RKO (cell line): ENCODE measurements around the gene RBMXL3.
"Not testable (repeated sequence)": the region's sequence is repeated elsewhere in the genome, so short reads cannot be mapped to it uniquely, and the experiment has no call there.

Experiments
- DNase-seq: peaks from one replicate; pipeline ENCODE4 v3.0.0-alpha.2; 2016; ENCODE audit warnings: low spot score

RBMXL3 gene

DNA sequence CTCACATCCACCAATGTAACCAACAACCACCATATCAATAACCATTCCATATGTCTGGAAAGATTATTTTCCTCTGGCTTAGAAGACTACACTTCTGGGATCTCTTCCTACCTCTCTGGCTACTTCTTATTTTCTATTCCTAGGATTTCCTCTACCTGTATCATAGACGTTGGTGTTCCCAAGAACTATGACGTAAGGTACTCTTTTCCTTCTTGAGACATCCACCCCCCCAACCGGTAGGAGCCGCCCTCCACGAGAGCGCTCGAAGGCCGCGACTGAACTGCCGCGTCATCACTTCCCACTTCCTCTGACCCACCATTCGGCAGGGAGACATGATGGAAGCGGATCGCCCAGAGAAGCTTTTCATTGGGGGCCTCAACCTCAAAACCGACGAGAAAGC is at the start of gene RBMXL3:
RBMXL3 (plus strand) TSS at position 301 of the 400 bp plus-strand sequence; CDS start at position 333, 32 bp downstream.
- no peak for DNase-seq

DNA sequence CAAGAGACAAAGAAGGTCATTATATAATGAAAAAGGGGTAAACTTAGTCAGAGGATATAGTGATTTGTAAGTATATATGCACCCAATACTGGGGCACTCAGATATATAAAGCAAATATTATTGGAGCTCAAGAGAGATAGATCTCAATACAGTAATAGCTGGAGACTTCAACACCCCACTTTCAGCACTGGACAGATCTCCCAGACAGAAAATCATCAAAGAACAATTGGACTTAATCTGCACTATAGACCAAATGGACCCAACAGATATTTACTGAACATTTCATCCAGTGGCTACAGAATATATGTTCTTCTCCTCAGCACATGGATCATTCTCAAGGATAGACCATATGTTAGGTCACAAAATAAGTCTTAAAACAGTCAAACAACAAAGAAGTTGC is 47.2 kb upstream of the RBMXL3 start:
- DNase-seq = no peak

DNA sequence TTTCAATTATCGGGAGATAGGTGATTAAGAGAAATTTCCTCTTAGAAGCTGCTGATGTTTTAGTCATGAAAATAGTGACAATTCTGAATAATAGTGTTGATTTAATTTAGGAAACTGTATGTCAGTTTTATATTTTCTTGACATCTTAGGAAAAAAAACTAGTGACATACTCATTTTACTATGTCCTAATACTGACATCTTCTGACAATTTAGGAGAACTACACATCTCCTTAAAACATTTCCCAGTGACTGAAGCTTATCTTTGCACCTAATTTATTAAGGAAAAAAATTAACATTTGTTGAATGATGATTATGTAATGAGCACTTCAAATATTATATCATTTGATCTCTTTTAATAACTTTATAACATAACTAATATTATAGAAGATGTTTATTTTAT is 42.0 kb upstream of the RBMXL3 start:
- peak; percentile 61 for DNase-seq

DNA sequence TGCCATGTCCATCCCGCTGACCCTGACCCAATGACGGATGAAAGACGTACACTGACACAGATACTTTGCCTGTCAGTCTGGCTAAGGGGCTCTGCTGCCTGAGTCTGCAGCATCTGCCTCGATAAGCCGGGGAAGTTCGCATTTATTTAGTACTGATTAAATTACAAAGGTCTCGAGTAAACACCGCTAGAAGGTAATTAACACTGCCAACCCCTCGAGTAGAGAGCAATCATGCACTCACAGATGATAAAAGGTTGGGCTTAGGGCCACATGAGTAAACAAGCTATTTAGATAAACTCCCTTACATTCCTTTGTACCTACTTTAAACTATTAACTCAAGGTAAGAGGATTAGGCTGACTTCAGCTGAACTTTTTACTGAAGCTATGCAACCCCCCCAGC is 16.0 kb upstream of the RBMXL3 start:
- no peak for DNase-seq

DNA sequence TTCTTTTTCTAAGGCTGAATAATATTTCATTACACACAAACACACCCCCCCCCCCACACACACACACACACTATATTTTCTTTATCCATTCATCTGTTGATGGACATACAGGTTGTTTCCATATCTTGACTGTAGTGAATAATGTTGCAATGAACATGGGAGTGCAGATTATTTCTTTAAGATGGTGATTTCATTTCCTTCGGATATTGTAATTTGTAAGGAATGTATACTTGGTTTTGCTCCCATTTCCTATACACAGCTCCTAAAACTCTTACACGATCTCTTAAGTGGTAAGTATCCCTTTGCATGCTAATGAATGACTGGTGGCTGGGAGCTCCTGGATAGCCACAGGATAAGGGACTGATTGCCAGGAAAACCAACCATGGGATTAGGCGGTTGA is 14.7 kb upstream of the RBMXL3 start:
- DNase-seq = no peak

DNA sequence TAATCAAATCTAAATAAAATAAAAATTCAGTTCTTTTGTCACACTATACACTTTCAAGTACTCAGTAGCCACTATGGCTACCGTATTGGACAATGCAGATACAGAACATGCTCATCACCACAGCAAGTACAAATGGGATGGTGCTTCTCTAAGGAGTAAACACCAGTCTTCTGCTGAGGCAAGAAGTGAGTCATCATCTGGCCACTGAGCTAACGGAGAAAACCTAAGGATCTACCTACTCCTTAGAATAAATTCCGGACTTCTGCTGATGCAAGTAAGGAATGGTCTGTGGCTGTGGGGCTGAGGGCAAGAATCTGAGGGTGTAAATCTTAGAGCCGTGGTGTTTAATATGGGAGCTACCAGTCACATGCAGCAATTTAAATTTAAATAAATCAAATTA is 11.3 kb upstream of the RBMXL3 start:
- peak; percentile 2 for DNase-seq

DNA sequence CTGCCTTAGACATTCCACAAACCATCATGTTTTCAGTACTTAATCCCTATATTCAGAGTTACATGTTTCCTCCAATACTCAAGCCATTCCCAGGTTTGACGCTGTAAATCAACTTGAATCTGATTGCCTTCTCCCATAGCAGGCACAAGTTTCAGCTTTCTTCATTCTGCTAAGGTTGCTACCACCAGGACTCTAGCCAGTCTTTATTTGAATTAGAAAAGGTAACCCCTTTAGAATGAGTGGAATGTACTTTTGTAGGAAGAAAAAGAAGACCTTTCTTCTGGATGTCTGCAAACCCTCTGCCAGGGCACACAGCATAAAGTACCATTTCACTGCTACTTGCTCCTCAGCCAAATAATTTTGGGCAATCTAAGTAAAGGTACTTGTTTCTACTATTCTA is 10.7 kb upstream of the RBMXL3 start:
- no peak for DNase-seq

DNA sequence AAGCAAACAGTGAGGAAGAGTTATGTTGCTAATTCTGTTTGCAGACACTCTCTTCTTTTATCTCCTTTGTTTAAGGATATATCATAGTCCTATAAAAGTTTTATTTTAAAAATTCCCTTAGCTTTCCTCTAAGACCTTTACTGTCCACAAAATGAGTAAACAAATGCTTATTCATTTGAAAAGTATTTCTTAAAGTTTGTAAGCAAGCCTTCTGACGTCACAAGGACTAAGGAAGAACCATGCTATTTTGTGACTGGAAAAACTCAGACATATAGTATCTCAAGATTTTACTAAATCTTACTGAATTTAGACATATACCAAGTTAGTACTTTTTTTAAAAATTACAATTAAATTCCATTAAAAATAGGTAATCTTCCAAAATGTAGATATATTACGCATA is 5.2 kb upstream of the RBMXL3 start:
- DNase-seq = no peak

DNA sequence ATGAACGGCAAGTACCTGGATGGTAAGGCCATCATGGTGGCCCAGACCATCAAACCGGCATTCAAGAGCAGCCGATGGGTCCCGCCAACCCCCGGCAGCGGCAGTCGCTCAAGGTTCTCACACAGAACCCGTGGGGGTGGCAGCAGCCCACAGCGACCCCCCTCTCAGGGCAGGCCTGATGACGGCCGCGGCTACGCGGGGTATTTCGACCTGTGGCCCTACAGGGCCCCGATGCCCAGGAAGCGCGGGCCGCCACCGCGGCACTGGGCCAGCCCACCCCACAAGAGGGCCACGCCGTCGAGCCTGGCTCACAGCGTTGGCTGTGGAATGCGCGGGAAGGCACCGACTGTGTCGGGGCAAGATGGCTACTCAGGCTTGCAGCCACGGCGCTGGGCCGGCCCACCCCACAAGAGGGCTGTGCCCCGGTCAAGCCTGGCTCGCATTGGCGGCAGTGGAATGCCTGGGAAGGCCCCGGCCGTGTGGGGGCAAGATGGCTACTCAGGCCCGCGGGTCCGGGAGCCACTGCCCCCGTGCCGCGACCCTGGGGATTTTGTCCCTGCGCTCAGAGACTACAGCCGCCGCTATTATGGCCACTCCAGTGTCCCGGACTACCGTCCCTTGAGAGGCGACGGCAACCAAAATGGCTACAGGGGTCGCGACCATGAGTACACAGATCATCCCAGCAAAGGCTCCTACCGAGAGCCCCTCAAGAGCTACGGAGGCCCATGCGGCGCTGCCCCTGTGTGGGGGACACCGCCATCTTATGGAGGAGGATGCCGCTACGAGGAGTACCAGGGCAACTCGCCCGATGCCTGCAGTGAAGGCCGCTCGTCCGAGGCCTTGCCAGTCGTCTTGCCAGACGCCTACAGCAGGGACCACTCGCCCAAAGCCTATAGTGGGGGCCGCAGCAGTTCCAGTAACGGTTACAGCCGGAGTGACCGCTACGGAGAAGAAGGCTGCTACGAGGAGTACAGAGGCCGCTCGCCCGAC is 731 bp downstream of the RBMXL3 start:
- no peak for DNase-seq

DNA sequence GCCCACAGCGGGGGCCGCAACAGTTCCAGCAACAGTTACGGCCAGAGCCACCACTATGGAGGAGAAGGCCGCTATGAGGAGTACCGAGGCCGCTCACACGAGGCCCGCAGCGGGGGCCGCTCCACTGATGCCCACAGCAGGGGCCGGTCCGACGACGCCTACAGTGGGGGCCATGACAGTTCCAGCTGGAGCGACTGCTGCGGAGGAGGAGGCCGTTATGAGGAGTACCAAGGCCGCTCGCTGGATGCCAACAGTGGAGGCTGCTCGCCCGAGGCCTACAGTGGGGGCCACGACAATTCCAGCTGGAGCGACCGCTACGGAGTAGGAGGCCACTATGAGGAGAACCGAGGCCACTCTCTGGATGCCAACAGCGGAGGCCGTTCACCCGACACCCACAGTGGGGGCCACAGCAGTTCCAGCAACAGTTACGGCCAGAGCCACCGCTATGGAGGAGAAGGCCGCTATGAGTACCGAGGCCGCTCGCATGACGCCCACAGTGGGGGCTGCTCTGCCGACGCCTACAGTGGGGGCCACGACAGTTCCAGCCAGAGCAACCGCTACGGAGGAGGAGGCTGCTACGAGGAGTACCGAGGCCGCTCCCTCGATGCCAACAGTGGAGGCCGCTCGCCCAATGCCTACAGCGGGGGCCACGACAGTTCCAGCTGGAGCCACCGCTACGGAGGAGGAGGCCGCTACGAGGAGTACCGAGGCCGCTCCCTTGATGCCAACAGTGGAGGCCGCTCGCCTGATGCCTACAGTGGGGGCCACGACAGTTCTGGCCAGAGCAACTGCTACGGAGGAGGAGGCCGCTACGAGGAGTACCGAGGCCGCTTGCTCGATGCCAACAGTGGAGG is 1.7 kb downstream of the RBMXL3 start:
- no peak for DNase-seq

DNA sequence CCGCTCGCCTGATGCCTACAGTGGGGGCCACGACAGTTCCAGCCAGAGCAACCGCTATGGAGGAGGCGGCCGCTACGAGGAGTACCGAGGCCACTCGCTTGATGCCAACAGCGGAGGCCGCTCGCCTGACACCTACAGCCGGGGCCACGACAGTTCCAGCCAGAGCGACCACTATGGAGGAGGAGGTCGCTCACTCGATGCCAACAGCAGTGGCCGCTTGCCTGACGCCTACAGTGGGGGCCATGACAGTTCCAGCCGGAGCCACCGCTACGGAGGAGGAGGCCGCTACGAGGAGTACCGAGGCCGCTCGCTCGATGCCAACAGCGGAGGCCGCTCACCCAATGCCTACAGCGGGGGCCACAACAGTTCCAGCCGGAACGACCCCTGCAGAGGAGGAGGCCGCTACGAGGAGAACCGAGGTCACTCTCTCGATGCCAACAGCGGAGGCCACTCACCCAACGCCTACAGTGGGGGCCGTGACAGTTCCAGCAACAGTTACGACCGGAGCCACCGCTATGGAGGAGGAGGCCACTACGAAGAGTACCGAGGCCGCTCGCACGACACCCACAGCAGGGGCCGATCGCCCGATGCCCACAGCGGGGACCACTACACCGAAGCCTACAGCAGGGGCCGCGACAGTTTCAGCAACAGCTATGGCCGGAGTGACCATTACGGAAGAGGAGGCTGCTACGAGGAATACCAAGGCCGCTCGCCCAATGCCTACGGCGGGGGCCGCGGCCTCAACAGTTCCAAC is 2.5 kb downstream of the RBMXL3 start:
- DNase-seq = no peak

DNA sequence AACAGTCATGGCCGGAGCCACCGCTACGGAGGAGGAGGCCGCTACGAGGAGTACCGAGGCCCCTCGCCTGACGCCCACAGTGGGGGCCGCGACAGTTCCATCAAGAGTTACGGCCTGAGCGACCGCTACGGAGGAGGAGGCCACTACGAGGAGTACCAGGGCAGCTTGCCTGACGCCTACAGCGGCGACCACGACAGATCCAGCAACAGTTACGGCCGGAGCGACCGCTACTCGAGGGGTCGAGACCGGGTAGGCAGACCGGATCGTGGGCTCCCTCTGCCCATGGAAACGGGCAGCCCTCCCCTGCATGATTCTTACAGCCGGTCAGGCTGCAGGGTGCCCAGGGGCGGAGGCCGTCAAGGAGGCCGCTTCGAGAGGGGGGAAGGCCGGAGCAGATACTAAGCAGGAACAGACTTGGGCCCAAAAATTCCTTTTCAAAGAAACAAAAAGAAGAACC is 3.1 kb downstream of the RBMXL3 start:
- DNase-seq = no peak

DNA sequence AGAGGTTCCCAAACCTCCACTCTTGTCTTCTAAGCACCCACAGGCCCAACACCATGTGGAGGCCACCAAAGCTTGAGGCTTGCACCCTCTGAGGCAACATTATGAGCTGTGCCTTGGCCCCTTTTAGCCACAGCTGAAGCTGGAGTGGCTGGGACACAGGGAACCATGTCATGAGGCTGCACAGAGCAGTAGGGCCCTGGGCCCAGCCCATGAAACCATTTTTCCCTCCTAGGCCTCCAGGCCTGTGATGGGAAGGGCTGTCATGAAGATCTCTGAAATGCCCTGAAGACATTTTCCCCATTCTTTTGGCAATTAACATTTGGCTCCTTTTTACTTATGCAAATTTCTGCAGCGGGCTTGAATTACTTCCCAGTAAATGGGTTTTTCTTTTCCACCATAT is 14.8 kb downstream of the RBMXL3 start:
- no peak for DNase-seq

DNA sequence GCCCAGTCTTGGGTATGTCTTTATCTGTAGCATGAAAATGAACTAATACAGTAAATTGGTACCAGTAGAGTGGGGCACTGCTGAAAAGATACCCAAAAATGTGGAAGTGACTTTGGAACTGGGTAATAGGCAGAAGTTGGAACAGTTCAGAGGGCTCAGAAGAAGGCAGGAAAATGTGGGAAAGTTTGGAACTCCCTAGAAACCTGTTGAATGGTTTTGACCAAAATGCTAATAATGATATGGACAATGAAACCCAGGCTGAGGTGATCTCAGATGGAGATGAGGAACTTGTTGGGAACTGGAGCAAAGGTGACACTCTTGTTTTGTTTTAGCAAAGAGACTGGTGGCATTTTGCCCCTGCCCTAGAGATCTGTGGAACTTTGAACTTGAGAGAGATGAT is 20.3 kb downstream of the RBMXL3 start:
- not testable (repeated sequence) for DNase-seq

DNA sequence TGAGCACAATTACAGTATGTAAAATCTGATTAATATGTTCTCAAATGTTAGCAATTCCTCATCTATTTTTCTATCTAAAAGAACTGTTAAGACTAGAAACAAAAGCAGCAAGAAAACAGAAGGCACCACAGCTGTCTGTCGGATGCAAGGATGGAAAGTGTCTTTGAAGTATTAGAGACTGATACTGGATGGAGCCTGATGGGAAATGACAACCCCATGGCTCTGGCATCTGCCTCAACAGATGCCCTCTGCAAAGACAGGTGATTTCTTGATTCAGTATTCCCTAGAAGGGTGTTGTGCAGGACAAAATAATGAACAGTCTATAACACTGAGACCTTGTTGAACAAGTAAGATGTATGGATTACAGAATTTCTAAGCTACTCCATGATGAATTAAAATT is 24.9 kb downstream of the RBMXL3 start:
- DNase-seq = no peak

DNA sequence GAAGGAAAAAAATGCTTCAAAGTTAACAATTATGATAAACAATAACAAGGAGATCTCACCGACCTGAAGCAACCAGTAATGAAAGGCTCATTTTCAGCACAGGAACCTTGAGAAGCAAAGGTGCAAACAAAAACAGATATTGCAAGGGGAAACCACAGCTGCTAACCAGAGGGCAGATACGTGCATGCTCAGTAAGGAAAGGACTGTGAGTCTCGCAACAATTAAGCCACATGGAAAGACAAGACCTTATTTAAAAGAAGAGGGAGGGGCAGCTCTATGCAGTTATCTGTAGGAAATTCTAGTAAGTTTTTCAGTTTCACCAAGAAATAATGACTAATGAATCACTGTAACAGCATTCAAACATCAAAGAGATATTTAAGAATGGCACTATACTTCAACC is 25.4 kb downstream of the RBMXL3 start:
- DNase-seq = no peak

DNA sequence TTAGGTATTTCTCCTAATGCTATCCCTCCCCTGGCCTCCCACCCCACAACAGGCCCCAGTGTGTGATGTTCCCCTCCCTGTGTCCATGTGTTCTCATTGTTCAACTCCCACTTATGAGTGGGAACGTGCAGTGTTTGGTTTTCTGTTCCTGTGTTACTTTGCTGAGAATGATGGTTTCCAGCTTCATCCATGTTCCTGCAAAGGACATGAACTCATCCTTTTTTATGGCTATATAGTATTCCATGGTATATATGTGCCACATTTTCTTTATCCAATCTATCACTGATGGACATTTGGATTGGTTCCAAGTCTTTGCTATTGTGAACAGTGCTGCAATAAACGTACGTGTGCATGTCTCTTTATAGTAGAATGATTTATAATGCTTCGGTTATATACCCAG is 28.1 kb downstream of the RBMXL3 start:
- DNase-seq = not testable (repeated sequence)

DNA sequence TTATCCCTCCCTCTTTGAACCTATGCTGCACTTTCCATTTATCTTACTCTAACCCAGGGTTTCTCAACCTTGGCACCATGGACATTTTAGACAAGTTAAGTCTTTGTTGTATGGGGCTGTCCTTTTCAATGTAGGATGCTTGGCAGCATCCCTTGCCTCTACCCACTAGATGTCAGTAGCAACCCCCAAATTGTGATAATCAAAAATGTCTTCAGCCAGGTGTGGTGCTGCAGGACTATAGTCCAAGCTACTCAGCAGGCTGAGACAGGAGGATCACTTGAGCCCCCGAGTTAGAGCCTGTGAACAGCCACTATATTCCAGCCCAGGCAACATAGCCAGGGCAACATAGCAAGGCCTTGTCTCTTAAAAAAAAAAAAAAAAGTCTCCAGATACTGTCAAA is 37.7 kb downstream of the RBMXL3 start:
- peak; percentile 56 for DNase-seq

DNA sequence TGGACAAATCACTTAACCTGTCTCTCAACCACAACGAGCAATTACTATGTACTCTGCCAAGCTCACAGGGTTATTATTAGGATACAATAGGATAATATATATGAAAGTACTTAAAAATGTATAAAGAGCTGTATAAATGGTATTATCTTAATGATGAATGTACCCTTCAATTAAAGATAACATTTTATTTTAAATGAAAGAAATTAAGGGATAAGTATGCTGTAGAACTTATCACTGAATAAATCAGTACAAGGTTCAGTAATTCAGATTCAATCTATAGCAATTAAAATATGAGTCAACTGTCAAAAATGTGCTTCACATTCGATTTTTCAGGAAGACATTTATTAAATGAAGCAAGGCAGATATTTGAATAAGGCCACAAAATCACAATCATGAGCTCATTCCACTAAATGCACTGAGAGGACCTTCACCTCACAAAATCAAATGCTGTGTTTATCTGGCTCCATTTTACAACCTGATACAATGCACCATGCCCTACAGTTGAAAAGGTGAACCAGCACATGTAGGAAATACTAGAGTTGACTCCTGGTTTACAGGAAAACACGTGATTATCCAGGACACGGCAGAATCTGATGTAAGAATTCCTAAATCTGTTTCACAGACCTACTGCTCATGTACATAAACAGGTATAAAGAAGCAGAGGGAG is 40.3 kb downstream of the RBMXL3 start:
- no peak for DNase-seq

DNA sequence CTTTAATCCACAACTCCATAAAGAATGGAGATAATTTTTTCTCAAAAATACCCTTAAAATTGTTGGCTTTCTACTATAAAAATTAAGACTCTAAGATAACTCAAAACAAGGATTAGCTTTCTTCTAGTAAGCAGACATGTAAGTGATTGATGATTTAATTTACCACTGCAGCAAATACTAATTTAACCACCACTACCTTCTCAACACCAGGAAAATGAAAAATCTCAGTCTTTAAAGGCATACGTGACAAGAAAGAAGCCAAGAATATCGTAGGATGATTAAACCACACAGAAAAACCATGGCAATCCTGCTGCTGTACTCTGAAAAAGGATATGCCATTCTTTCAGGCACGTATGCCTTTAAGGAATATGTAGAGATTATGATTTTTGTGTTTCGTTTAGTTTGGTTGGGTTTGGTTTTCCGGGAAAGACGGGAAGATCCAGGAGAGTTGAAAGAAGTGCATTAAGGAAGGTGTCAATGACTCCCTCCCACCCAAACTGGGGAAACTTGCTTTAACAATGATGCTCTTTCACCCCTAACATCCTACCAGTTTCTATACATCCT is 43.8 kb downstream of the RBMXL3 start:
- no peak for DNase-seq
